Epithelial cell of proximal tubule (primary cell): ENCODE measurements around the gene LMOD2. TPM values are rescaled to one million over a fixed set of nuclear protein-coding genes. Genes with fewer than 3 reads are reported as not detected.

Experiments used
- DNase-seq: peaks from one replicate; pipeline ENCODE4 v3.0.0-alpha.2; 2011; ENCODE audit warnings: low read depth
- H3K4me3 ChIP-seq: 2 replicates; pipeline ENCODE4 v1.5.1; 2011; ENCODE audit warnings: low read depth, mild to moderate bottlenecking, low read length
- CTCF ChIP-seq: conservative IDR thresholded peaks from 2 replicates; pipeline ENCODE4 v1.5.1; 2012; ENCODE audit warnings: low read depth, mild to moderate bottlenecking, low read length
- total RNA-seq: library from RNA; depleted of rRNA; stranded (reverse); fragments of >200 nt; gene quantifications from 2 replicates; pipeline ENCODE4 v1.2.3, GENCODE V29; 2015

The LMOD2 gene
- total RNA-seq, 1 donor from 2014 or later: not detected

- H3K4me3 ChIP-seq: no peak overlapping the region
These were observed 33.6 kb downstream of the LMOD2 start for GRCh38 chr7:123689250-123689649.

GRCh38 chr7:123690550-123690949 is 34.9 kb downstream of the LMOD2 start:
- no peak for TF ChIP-seq CTCF
- no peak overlapping the region for H3K4me3 ChIP-seq
- no peak for DNase-seq

More at GRCh38 chr7:123689250-123689649, 33.6 kb downstream of the LMOD2 start:
- no peak for TF ChIP-seq CTCF
- DNase-seq: no peak

GRCh38 chr7:123692471-123692877 is 36.8 kb downstream of the LMOD2 start:
- TF ChIP-seq CTCF: no peak

GRCh38 chr7:123695944-123696677 is 40.4 kb downstream of the LMOD2 start:
- H3K4me3 ChIP-seq: no peak overlapping the region
- no peak for DNase-seq
- no peak for TF ChIP-seq CTCF

More at GRCh38 chr7:123692471-123692877, 36.8 kb downstream of the LMOD2 start:
- H3K4me3 ChIP-seq: no peak overlapping the region
- DNase-seq: no peak

GRCh38 chr7:123705211-123705901 is 49.7 kb downstream of the LMOD2 start:
- no peak for TF ChIP-seq CTCF
- DNase-seq: no peak
- no peak overlapping the region for H3K4me3 ChIP-seq

- no peak overlapping the region for H3K4me3 ChIP-seq
- DNase-seq: no peak
- no peak for TF ChIP-seq CTCF
These were observed 53.9 kb downstream of the LMOD2 start for GRCh38 chr7:123709525-123709924.
